ENCODE measurements around the gene AP3B2.
"Not testable (repeated sequence)": the region's sequence is repeated elsewhere in the genome, so short reads cannot be mapped to it uniquely, and the experiment has no call there.

Gene AP3B2

DNA sequence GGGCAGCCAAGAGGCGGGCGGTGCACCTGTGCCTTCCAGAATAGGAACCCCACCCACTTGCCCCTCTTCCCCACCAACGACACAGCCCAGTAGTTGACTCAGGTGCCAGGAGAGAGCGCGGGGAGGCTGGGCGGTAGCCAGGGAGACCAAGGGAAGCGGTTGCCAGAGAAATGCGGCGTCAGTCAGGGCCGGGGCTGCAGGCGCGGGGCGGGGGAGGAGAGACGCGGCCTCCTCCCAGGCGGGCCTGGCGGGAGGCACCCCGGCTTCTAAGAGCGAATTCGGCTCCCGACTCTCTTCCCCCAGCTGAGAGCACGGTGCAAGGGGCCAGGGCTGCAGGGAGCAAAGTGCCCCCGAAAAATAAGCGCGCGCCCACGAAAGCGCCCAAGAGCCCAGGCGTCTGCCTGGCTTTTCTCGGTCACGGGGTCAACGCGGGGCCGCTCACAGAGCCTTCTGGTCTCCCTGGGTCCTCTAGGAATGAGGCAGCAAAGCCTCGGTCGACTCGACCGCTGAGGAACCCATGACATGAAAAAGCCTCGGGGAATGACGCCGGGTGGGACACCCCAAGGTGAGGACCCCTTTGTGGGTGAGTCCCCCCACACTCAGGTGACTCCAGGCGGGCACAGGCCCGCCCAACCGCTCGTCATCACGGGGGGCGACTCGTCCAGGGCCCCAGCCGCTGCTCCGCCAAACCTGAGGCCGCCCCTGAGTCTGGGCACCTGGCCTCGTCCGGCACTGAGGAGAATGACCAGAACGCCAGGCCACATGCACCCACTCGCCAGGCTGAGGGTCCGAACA lies 63.2 kb downstream of the AP3B2 start:
- TF ChIP-seq GABPA (IDR thresholded peaks at IDR 0.05; ENCODE audit: low read depth), result no peak
- TF ChIP-seq, protein P1, sequence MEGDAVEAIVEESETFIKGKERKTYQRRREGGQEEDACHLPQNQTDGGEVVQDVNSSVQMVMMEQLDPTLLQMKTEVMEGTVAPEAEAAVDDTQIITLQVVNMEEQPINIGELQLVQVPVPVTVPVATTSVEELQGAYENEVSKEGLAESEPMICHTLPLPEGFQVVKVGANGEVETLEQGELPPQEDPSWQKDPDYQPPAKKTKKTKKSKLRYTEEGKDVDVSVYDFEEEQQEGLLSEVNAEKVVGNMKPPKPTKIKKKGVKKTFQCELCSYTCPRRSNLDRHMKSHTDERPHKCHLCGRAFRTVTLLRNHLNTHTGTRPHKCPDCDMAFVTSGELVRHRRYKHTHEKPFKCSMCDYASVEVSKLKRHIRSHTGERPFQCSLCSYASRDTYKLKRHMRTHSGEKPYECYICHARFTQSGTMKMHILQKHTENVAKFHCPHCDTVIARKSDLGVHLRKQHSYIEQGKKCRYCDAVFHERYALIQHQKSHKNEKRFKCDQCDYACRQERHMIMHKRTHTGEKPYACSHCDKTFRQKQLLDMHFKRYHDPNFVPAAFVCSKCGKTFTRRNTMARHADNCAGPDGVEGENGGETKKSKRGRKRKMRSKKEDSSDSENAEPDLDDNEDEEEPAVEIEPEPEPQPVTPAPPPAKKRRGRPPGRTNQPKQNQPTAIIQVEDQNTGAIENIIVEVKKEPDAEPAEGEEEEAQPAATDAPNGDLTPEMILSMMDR (IDR thresholded peaks at IDR 0.05; ENCODE audit: insufficient read depth, low read length), result no peak
- TF ChIP-seq, protein P2, sequence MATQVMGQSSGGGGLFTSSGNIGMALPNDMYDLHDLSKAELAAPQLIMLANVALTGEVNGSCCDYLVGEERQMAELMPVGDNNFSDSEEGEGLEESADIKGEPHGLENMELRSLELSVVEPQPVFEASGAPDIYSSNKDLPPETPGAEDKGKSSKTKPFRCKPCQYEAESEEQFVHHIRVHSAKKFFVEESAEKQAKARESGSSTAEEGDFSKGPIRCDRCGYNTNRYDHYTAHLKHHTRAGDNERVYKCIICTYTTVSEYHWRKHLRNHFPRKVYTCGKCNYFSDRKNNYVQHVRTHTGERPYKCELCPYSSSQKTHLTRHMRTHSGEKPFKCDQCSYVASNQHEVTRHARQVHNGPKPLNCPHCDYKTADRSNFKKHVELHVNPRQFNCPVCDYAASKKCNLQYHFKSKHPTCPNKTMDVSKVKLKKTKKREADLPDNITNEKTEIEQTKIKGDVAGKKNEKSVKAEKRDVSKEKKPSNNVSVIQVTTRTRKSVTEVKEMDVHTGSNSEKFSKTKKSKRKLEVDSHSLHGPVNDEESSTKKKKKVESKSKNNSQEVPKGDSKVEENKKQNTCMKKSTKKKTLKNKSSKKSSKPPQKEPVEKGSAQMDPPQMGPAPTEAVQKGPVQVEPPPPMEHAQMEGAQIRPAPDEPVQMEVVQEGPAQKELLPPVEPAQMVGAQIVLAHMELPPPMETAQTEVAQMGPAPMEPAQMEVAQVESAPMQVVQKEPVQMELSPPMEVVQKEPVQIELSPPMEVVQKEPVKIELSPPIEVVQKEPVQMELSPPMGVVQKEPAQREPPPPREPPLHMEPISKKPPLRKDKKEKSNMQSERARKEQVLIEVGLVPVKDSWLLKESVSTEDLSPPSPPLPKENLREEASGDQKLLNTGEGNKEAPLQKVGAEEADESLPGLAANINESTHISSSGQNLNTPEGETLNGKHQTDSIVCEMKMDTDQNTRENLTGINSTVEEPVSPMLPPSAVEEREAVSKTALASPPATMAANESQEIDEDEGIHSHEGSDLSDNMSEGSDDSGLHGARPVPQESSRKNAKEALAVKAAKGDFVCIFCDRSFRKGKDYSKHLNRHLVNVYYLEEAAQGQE (IDR thresholded peaks at IDR 0.05; ENCODE audit: insufficient replicate concordance, low read depth), result no peak
- no peak for TF ChIP-seq SPI1 (IDR thresholded peaks at IDR 0.05; ENCODE audit: borderline replicate concordance, low read depth)
- no peak for TF ChIP-seq POLR2AphosphoS5 (IDR thresholded peaks at IDR 0.05; ENCODE audit: low read depth)
- Histone ChIP-seq H3K4me3 (replicated peaks; ENCODE audit: insufficient read depth, low read length) (no peak overlapping the region), H3K27ac (replicated peaks) (no peak overlapping the region), H3K27me3 (ENCODE audit: insufficient read depth, poor library complexity, severe bottlenecking) (peaks cover 45% of the 10 kb centered on the region)
- DNase-seq (ENCODE audit: low read depth in 1 of 2, low spot score in 1 of 2), result no peak

DNA sequence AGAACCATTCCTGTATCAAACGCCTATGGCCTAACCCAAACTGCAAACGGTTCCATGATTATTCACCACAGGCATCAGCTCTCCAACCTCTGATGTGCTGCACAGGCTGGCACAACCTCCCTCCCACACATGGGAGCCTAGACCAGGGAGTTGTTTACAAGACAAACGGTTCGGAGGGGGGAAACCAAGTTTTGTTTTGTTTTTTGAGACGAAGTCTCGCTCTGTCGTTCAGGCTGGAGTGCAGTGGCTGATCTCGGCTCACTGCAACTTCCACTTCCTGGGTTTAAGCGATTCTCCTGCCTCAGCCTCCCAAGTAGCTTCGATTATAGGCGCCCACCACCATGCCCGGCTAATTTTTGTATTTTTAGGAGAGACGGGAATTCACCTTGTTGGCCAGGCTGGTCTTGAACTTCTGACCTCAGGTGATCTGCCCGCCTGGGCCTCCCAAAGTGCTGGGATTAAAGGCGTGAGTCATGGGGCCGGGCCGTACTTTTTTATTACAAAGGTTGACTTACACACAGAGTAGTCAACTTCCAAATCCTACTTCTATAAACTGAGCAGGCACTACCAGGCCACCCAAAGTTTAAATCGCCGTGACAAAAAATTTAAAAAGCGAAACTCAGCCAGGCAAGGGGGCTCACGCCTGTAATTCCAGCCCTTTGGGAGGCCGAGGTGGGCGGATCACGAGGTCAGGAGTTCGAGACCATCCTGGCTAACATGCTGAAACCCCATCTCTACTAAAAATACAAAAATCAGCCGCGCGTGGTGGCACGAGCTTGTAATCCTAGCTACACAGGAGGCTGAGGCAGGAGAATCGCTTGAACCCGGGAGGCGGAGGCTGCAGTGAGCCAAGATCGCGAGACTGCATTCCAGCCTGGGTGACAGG lies 64.5 kb downstream of the AP3B2 start:
- not testable (repeated sequence) for H3K4me3 ChIP-seq (replicated peaks; ENCODE audit: insufficient read depth, low read length); H3K27ac ChIP-seq (replicated peaks); DNase-seq (ENCODE audit: low read depth in 1 of 2, low spot score in 1 of 2)
- H3K27me3 ChIP-seq (ENCODE audit: insufficient read depth, poor library complexity, severe bottlenecking), result peaks cover 52% of the 10 kb centered on the region

DNA sequence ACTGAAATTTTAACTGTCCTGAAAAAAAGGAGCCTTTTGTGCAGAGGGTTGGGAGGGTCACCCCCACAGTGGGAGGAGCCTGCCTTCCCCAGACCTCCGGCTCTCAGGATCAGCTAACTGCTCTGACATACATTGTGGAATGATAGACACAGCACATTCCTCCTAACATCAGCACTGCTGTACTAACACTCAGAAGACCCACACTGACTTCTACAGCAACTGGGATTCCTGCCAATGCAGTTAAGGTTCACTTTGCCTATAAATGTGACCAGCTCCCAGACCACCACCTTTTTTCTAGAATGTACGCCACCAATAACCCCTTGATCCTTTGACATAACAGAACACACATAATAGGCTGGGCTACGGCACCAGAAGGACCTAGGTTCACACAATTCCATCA lies 65.7 kb downstream of the AP3B2 start:
- no peak for DNase-seq (ENCODE audit: low read depth in 1 of 2, low spot score in 1 of 2)
- H3K27ac ChIP-seq (replicated peaks), result no peak overlapping the region
- TF ChIP-seq GABPA (IDR thresholded peaks at IDR 0.05; ENCODE audit: low read depth) (no peak), POLR2AphosphoS5 (IDR thresholded peaks at IDR 0.05; ENCODE audit: low read depth) (no peak), SPI1 (IDR thresholded peaks at IDR 0.05; ENCODE audit: borderline replicate concordance, low read depth) (no peak)
- TF ChIP-seq, protein P1 (IDR thresholded peaks at IDR 0.05; ENCODE audit: insufficient read depth, low read length), result no peak
- TF ChIP-seq, protein P2 (IDR thresholded peaks at IDR 0.05; ENCODE audit: insufficient replicate concordance, low read depth), result no peak
- H3K27me3 ChIP-seq (ENCODE audit: insufficient read depth, poor library complexity, severe bottlenecking), result peaks cover 50% of the 10 kb centered on the region
- no peak overlapping the region for H3K4me3 ChIP-seq (replicated peaks; ENCODE audit: insufficient read depth, low read length)

- H3K27ac ChIP-seq (replicated peaks), result no peak overlapping the region
- TF ChIP-seq SPI1 (IDR thresholded peaks at IDR 0.05; ENCODE audit: borderline replicate concordance, low read depth) (no peak), GABPA (IDR thresholded peaks at IDR 0.05; ENCODE audit: low read depth) (no peak), POLR2AphosphoS5 (IDR thresholded peaks at IDR 0.05; ENCODE audit: low read depth) (no peak)
- TF ChIP-seq, protein P1 (IDR thresholded peaks at IDR 0.05; ENCODE audit: insufficient read depth, low read length), result no peak
- TF ChIP-seq, protein P2 (IDR thresholded peaks at IDR 0.05; ENCODE audit: insufficient replicate concordance, low read depth), result no peak
- peaks cover 40% of the 10 kb centered on the region for H3K27me3 ChIP-seq (ENCODE audit: insufficient read depth, poor library complexity, severe bottlenecking)
- no peak for DNase-seq (ENCODE audit: low read depth in 1 of 2, low spot score in 1 of 2)
- no peak overlapping the region for H3K4me3 ChIP-seq (replicated peaks; ENCODE audit: insufficient read depth, low read length)
These were observed 67.0 kb downstream of the AP3B2 start for GRCh38 chr15:82642656-82643055.

Data from HL-60 (cell line).